NCI-H1436 (cell line): ENCODE results near the gene IFITM10.

Experiments
- DNase-seq: peaks from one replicate; lab custom pipeline; 2025; lab: John Stamatoyannopoulos, UW

Gene IFITM10

GRCh38 chr11:1707751-1708150 lies 42.6 kb downstream of the IFITM10 start:
- no peak for DNase-seq

GRCh38 chr11:1706634-1707400 lies 43.6 kb downstream of the IFITM10 start:
- no peak for DNase-seq

GRCh38 chr11:1705126-1706052 lies 45.0 kb downstream of the IFITM10 start:
- DNase-seq: no peak

- no peak for DNase-seq
Observed at GRCh38 chr11:1703146-1703545, 47.2 kb downstream of the IFITM10 start.

- DNase-seq: no peak
Observed at GRCh38 chr11:1702506-1702905, 47.9 kb downstream of the IFITM10 start.

GRCh38 chr11:1701091-1701807 lies 49.1 kb downstream of the IFITM10 start:
- DNase-seq: no peak

GRCh38 chr11:1699771-1700170 lies 50.6 kb downstream of the IFITM10 start:
- DNase-seq: no peak

- no peak for DNase-seq
Observed at GRCh38 chr11:1696608-1697570, 53.5 kb downstream of the IFITM10 start, which contains the start of gene KRTAP5-6. TSS of gene KRTAP5-6 (plus strand) at chr11:1697195. CDS start at chr11:1697246, 51 bp downstream.

- no peak for DNase-seq
Observed at GRCh38 chr11:1695548-1696108, 54.8 kb downstream of the IFITM10 start.

- DNase-seq: no peak
Observed at GRCh38 chr11:1694846-1695547, 55.4 kb downstream of the IFITM10 start.

GRCh38 chr11:1694064-1694845 lies 56.1 kb downstream of the IFITM10 start:
- peak; percentile 58 for DNase-seq

GRCh38 chr11:1693327-1694063 lies 56.9 kb downstream of the IFITM10 start:
- DNase-seq: peak; percentile 55

GRCh38 chr11:1692708-1693326 lies 57.6 kb downstream of the IFITM10 start:
- no peak for DNase-seq

GRCh38 chr11:1691878-1692707 lies 58.3 kb downstream of the IFITM10 start:
- no peak for DNase-seq

GRCh38 chr11:1691026-1691877 lies 59.1 kb downstream of the IFITM10 start:
- DNase-seq: no peak
